ENCODE measurements around the gene HNRNPA2B1.

Gene HNRNPA2B1

GRCh38 chr7:26145238-26145637 is 55.3 kb downstream of the HNRNPA2B1 start:
- no peak for DNase-seq (ENCODE audit: low spot score)

GRCh38 chr7:26144184-26145080 is 56.1 kb downstream of the HNRNPA2B1 start:
- DNase-seq (ENCODE audit: low spot score) = no peak

- DNase-seq (ENCODE audit: low spot score) = no peak
These were observed 57.1 kb downstream of the HNRNPA2B1 start for GRCh38 chr7:26143298-26144048.

- no peak for DNase-seq (ENCODE audit: low spot score)
These were observed 59.5 kb downstream of the HNRNPA2B1 start for GRCh38 chr7:26141077-26141476.

- DNase-seq (ENCODE audit: low spot score) = no peak
These were observed 60.2 kb downstream of the HNRNPA2B1 start for GRCh38 chr7:26140380-26140779.
